ENCODE measurements around the gene LNP1. TPM values are rescaled to one million over a fixed set of nuclear protein-coding genes. Genes with fewer than 3 reads are reported as not detected.

LNP1 gene
- total RNA-seq, 1 donor from 2014 or later = 2.4 TPM

- ChIA-PET POLR2A (interaction anchor here (0.7 kb wide), 1 partner anchor 579 kb away, joined by 4 read pairs; no protein-coding TSS in a partner anchor), CTCF (interaction anchor here (2.0 kb wide), 1 partner anchor 189 kb away, joined by 6 read pairs; no protein-coding TSS in a partner anchor)
- TF ChIP-seq CTCF (IDR thresholded peaks at IDR 0.05) = no peak
- Mint-ChIP-seq H3K4me3 (peak overlapping the region; percentile 96), H3K9me3 (peaks cover 7% of the 10 kb centered on the region), H3K4me1 (peaks cover 48% of the 10 kb centered on the region), H3K27me3 (no peaks in the 10 kb centered on the region), H3K27ac (no peak overlapping the region), H3K36me3 (ENCODE audit: low read depth) (peaks cover 13% of the 10 kb centered on the region)
- no peak for ATAC-seq (ENCODE audit: low read depth)
- intact Hi-C loops (cut with micrococcal nuclease) = loop anchor here (5.0 kb wide), 5 partner anchors 89 to 1159 kb away; partner anchors contain the start of genes TMEM45A and TRMT10C
- DNase-seq = no peak
These were observed 1.6 kb downstream of the LNP1 start for GRCh38 chr3:100402891-100403290.

- no peak overlapping the region for H3K27ac Mint-ChIP-seq
- H3K9me3 Mint-ChIP-seq = peaks cover 7% of the 10 kb centered on the region
- CTCF ChIA-PET = interaction anchor here (0.8 to 0.9 kb wide), 2 partner anchors 16 to 86 kb away, joined by 3 read pairs; no protein-coding TSS in a partner anchor
- peaks cover 13% of the 10 kb centered on the region for H3K36me3 Mint-ChIP-seq (ENCODE audit: low read depth)
- peaks cover 43% of the 10 kb centered on the region for H3K4me1 Mint-ChIP-seq
- ATAC-seq (ENCODE audit: low read depth) (no peak), DNase-seq (no peak)
- H3K27me3 Mint-ChIP-seq = no peaks in the 10 kb centered on the region
- POLR2A ChIA-PET = interaction anchor here (0.7 kb wide), 1 partner anchor 357 kb away, joined by 3 read pairs; no protein-coding TSS in a partner anchor
- intact Hi-C loops (cut with micrococcal nuclease) = loop anchor here (5.0 kb wide), 5 partner anchors 89 to 1159 kb away; partner anchors contain the start of genes TMEM45A and TRMT10C
- no peak for TF ChIP-seq CTCF (IDR thresholded peaks at IDR 0.05)
- no peak overlapping the region for H3K4me3 Mint-ChIP-seq
These were observed 2.3 kb downstream of the LNP1 start for GRCh38 chr3:100403362-100404249.

GRCh38 chr3:100404250-100404548, 2.9 kb downstream of the LNP1 start:
- Mint-ChIP-seq H3K27me3 (no peaks in the 10 kb centered on the region), H3K9me3 (peaks cover 7% of the 10 kb centered on the region), H3K36me3 (ENCODE audit: low read depth) (peaks cover 13% of the 10 kb centered on the region), H3K4me1 (peaks cover 37% of the 10 kb centered on the region), H3K4me3 (no peak overlapping the region), H3K27ac (no peak overlapping the region)
- DNase-seq = no peak
- intact Hi-C loops (cut with micrococcal nuclease) = loop anchor here (5.0 kb wide), 5 partner anchors 88 to 1158 kb away; partner anchors contain the start of genes TMEM45A and TRMT10C
- POLR2A ChIA-PET = interaction anchor here (0.7 kb wide), 1 partner anchor 356 kb away, joined by 3 read pairs; no protein-coding TSS in a partner anchor
- CTCF ChIA-PET = interaction anchor here (0.8 to 0.9 kb wide), 2 partner anchors 16 to 87 kb away, joined by 3 read pairs; no protein-coding TSS in a partner anchor
- no peak for ATAC-seq (ENCODE audit: low read depth)
- no peak for TF ChIP-seq CTCF (IDR thresholded peaks at IDR 0.05)

GRCh38 chr3:100407164-100407563, 5.8 kb downstream of the LNP1 start:
- no peak overlapping the region for H3K27ac Mint-ChIP-seq
- H3K27me3 Mint-ChIP-seq = no peaks in the 10 kb centered on the region
- ChIA-PET POLR2A (no interaction called here), CTCF (no interaction called here)
- no peak for TF ChIP-seq CTCF (IDR thresholded peaks at IDR 0.05)
- H3K4me3 Mint-ChIP-seq = no peak overlapping the region
- peaks cover 15% of the 10 kb centered on the region for H3K9me3 Mint-ChIP-seq
- no peak for DNase-seq
- peaks cover 5% of the 10 kb centered on the region for H3K36me3 Mint-ChIP-seq (ENCODE audit: low read depth)
- peaks cover 15% of the 10 kb centered on the region for H3K4me1 Mint-ChIP-seq
- intact Hi-C loops (cut with micrococcal nuclease) = no loop called here
- no peak for ATAC-seq (ENCODE audit: low read depth)

GRCh38 chr3:100407977-100408532, 6.7 kb downstream of the LNP1 start:
- CTCF ChIA-PET = no interaction called here
- TF ChIP-seq CTCF (IDR thresholded peaks at IDR 0.05) = no peak
- DNase-seq (no peak), ATAC-seq (ENCODE audit: low read depth) (no peak)
- intact Hi-C loops (cut with micrococcal nuclease) = no loop called here
- Mint-ChIP-seq H3K4me1 (peaks cover 6% of the 10 kb centered on the region), H3K36me3 (ENCODE audit: low read depth) (peaks cover 8% of the 10 kb centered on the region), H3K9me3 (peaks cover 15% of the 10 kb centered on the region), H3K27ac (no peak overlapping the region), H3K27me3 (no peaks in the 10 kb centered on the region), H3K4me3 (no peak overlapping the region)
- POLR2A ChIA-PET = no interaction called here

Data from activated B cell treated with CpG ODN at 0.5 μM for 24 hours (primary cell).